Central memory CD4-positive, alpha-beta T cell (primary cell): ENCODE results near the gene LRRK1.

Experiments used
- DNase-seq: peaks from one replicate; pipeline ENCODE4 v3.0.0; 2022

The LRRK1 gene

GRCh38 chr15:101010781-101011180 is 91.6 kb downstream of the LRRK1 start:
- DNase-seq, result no peak

DNA sequence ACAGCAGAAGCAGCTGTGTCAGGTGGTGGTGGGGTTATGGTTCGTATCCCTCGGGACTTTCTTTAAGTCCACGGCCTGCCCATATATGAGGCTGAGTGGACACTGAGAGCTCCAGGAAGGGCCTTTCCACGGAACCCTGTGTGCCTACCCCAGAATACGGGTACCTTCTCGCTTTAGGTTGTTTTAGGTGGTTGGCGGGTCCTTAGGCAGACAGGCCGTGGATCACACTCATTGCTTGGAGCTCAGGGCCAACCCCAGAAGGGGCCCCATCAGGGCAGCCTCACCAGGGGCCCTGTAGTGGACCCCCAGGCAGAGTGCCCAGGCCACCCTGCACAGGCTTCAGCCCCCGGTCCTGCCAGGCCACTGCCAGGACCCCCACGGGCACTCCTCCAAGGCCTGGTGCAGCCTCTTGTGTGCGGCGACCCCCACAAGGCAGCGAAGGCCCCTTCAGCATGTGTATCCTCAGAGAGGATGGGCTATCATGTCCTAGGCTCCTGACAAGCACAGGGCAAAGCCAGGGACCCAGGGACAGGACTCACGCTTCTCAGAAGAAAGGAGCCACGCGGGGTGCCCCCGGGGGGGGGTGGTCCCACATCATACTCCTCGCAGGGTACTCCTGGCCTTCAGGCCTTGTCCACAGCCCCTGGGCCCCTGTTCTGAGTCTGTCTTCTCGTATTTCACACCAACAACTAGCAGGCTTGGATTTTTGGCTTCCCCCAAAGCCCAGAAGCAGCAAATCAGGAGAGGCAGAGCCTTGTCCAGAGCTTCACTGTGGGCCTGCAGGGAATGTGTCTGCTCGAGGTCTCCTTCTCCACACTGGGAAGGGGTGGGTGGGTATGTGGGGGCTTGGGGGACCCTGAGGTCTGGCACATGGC is 93.4 kb downstream of the LRRK1 start:
- DNase-seq, result no peak

DNA sequence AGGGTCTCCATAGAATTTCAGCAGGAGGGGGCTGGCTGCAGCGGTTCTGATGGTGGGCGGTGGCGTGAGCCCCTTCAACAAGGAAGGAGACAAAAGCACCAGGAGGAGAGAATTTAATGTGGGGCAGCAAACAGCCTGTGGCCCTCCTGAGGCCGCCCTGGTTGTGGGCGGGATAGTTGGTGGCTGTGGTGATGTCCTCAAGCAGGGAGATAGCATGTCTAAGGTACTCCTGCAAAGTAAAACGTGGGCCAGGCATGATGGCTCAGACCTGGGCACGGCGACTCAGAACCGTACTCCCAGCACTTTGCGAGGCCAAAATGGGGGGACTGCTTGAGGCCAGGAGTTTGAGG is 94.0 kb downstream of the LRRK1 start:
- DNase-seq, result no peak

GRCh38 chr15:101013769-101014675 is 94.9 kb downstream of the LRRK1 start:
- no peak for DNase-seq

DNA sequence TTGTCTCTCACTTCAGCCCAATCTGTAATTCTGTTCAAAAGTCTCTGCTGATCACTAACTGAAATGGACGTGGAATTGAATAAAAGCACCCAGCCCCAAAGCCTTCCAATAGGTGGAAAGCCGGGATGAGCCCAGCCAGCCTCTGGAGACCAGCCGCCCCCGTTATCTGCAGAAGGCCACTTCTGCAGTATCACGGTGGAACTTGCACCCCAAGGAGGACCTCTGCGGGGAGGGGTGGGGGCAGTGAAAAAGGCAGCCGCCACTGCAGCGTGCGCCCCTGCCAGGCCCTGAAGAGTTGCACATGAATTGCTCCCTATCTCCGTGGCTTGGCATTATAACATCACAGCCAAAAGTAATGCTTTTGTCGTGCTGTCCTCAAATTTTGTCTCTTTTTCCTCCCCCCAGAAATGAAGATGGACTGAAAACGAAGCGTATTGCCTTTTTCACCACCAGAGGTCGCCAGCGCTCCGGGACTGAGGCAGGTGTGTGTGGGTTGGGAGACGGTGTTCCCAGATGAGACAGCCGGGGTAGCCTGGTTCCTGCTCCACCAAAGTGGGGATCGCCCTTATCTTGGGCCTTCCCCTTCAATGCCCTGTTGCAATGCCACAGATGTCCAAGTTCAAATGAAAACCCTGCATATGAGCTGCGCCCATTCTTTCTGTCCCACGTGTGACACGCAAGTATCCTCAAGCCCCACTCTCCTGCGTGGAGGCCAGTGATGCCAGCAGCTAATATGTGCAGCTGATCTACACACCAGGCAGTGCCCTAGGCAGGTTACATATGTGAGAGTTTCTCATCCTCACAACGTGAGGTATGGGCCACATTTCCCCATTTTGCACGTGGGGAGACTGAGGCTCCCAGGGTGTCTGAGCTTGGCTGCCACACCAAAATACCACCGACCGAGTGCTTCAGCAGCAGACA is 96.0 kb downstream of the LRRK1 start:
- peak; percentile 32 for DNase-seq

- no peak for DNase-seq
These were observed 97.4 kb downstream of the LRRK1 start for GRCh38 chr15:101016581-101016980.

DNA sequence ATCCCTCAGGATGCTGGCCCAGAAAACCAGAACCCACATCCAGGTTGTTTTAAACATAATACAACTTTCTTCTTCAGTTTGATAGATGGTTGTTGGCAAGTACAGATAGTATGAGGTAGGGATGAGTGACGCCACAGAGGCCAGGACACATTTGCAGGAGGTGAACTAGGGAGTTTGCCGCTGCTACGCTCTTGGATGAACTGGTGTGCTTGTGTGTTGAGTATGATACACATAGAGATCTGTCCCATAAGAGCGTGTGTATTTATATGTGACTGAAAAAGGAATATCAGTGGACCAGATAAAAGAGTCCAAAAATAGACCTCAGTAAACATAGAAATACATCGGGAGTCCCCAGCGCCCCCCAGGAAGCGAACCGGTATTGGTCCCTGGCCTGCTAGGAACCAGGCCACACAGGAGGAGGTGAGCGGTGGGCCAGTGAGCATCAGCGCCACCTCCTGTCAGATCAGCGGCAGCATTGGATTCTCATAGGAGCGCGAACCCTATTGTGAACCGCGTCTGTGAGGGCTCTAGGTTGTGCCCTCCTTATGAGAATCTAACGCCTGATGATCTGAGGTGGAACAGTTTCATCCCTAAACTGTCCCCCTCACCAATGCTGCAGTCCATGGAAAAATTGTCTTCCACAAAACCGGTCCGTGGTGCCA is 98.1 kb downstream of the LRRK1 start:
- DNase-seq, result no peak

DNA sequence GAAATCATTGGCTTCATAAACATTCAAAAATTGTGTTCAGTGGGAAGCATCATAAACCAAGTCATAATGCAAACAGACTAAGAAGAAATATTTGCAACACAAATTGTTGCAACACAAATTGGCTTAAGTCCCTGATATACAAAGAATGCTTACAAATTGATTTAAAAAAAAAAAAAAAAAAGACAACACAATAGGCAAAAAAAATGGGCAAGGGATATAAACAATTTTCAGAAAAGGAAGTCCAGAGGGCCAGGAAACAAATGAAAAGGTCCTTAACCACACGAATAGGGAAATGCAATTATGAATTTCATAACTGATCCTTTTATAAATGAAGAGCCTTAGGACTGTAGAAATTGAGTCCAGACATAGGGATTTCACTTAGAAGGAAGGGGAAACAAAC is 98.9 kb downstream of the LRRK1 start:
- no peak for DNase-seq

GRCh38 chr15:101018450-101018849 is 99.3 kb downstream of the LRRK1 start:
- no peak for DNase-seq

- no peak for DNase-seq
These were observed 100.3 kb downstream of the LRRK1 start for GRCh38 chr15:101019366-101019896.

- DNase-seq, result no peak
These were observed 101.3 kb downstream of the LRRK1 start for GRCh38 chr15:101020451-101020850.

DNA sequence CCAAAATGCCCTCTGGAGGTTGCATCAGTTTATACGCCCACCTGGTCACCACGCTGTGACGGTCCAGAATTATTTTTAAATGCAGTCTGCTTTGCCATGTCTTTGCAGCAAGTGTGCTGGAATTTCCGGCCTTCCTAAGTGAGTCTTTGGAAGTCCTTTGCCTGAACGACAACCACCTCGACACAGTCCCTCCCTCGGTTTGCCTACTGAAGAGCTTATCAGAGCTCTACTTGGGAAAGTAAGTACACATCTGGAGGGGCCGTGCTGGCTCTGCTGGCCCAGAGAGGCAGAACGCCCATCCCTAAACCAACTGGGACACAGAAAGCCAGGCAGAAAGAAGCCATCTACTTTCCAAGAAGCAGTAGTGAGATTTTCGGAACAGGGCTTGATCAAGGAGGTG is 101.8 kb downstream of the LRRK1 start:
- no peak for DNase-seq

GRCh38 chr15:101022306-101022705 is 103.1 kb downstream of the LRRK1 start:
- DNase-seq, result no peak

DNA sequence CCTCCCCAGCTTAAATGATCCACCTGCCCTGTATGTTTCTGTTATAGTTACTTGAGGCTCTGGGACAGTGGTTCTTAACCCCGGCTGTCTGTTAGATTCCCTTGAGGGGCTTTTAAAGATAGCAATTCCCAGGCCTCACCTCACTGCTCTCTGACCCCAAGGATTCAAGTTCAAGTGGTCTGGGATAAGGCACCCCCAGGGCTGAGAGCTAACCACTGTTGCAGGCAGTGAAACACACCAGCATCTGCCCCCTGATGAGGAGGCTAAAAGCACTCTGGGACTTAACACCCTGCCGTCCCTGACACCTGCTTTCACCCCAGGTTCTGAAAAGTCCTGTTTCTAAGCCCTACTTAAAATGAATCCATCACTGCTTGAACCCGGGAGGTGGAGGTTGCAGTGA is 103.7 kb downstream of the LRRK1 start:
- no peak for DNase-seq

- DNase-seq, result no peak
These were observed 104.4 kb downstream of the LRRK1 start for GRCh38 chr15:101023501-101024072.

GRCh38 chr15:101024073-101024695 is 105.0 kb downstream of the LRRK1 start:
- DNase-seq, result no peak

DNA sequence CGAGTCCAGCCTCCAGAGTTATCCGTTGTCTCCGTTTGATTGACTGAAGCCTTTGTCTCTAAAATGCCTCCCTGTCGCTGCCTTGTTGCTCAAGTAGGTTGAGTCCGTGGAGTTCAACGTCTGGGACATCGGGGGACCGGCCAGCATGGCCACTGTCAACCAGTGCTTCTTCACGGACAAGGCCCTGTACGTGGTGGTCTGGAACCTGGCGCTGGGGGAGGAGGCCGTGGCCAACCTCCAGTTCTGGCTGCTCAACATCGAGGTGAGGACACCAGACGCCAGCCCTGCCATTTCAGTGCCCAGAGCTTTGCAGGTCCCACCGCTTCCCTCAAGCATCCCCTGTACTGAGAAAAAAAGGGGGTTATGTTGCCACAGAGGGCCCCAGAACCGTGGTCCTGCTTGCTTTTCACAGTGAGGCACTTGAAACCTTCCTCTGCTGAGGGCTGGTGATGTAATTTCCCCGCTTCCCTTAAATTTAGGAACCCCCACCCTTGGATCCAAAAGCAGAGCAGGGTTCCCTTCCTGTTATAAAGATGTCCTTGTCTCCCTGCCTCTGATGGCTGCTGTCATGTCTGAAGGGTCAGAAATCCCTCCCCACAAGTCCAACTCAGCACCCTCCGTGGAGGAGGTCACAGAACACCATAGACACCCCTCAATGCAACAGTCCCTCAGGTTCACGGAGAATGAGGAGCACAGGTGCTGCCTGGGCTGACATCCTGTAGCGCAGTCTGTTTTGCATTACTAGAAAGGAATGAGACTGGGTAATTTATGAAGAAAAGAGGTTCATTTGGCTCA is 105.7 kb downstream of the LRRK1 start:
- no peak for DNase-seq

GRCh38 chr15:101025501-101025885 is 106.3 kb downstream of the LRRK1 start:
- no peak for DNase-seq

DNA sequence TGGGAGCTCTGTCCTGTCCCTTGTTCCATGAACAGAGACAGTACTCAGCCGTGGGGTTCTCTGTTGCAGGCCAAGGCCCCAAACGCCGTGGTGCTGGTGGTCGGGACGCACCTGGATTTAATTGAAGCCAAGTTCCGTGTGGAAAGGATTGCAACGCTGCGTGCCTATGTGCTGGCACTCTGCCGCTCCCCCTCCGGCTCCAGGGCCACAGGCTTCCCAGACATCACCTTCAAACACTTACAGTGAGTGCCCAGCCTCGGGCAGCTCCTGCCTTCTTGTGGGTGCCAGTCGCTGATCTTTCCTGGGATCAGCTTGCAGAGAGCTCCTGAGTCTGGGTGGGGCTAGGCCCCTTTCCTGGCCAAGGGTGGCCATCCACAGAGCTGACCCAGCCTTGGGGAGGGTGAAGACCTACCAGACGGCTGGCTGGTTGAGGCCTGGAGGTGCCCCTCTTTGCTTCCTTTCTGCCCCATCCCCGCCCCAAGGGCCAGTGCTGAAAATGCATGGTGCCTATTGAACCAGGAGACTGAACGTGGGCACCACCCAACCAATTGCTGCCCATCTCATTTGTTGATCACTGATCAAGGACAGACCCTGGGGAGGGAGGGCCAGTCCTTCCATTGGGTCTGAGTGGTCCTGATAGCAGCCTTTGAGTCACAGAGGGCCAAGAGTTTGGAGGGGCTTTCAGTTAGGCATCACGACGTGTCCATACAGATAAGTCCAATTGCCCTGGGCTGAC is 106.9 kb downstream of the LRRK1 start:
- DNase-seq, result no peak
